NCI-H524 treated with DMSO at 0.1 percent for 48 hours (cell line): ENCODE measurements around the gene SHPK.

Experiments used
- DNase-seq: peaks from one replicate; lab custom pipeline; 2025; lab: John Stamatoyannopoulos, UW

SHPK gene

DNA sequence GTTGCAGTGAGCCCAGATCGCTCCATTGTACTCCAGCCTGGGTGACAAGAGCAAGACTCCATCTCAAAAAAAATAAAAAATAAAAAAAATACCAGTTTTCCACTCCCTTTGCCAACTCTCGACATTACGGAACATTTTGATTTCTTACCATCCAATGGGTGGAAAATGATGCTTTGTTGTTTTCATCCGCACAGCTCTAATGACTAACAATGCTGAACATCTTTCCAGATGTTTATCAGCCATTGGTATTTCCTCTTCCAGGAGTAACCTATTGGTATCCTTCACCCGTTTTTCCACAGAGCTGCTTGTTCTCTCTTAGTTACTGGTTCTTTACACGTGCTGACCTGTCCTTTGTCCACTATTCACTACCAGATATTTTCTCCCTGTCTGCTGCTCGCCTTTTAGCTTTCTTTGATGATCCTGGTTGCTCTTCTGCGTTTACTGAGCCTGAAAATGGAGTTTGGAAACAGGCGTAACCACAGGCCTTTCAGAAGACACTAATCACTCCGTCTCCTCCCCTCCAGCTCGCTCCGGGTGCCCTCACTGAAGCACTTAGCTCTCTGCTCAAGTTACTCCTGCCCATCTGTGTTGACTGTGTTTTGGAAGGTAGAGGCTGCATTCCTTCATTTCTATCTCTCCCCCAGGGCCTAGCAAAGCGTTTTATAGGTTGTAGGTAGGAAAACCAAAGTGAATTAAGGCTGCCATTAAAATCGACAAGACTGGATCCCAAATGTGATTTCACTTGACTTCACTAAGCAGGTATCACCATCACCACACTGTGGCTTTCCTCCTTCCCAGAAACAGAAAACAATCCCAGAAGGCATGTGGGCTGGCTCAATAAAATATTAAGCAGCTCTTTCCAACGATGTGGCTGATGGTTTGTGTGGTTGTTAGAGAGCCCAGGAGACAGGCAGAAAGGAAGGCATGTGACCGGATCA is 8.9 kb downstream of the SHPK start:
- no peak for DNase-seq

DNA sequence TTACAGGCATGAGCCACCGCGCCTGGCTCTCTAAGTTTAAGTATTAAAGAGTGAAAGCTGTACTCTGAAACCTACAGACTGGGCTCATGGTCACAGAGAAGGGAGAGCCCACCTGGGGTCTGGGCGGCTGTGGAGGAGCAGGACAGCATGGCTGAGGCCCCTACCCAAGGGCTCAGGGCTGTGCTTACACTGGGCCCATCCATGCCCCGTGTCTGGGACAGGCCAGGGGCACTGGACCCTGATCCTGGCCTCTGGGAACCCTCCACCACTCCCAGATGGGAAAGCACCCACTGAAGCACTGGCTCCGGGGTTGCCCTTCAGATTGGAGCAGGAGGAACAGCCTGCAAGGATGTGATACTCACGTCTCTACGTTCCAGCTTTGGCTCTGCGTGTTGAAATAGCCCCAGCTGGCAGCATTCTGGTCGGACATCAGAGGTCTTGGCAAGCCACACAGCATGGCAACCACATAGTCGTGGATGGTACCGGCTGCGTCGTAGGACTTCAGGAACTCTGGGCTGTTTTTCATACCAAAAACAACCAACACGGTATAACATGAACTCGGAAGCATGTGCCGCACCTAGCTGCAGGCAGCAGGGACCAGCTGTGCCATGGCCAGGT is 13.0 kb downstream of the SHPK start:
- DNase-seq = no peak

DNA sequence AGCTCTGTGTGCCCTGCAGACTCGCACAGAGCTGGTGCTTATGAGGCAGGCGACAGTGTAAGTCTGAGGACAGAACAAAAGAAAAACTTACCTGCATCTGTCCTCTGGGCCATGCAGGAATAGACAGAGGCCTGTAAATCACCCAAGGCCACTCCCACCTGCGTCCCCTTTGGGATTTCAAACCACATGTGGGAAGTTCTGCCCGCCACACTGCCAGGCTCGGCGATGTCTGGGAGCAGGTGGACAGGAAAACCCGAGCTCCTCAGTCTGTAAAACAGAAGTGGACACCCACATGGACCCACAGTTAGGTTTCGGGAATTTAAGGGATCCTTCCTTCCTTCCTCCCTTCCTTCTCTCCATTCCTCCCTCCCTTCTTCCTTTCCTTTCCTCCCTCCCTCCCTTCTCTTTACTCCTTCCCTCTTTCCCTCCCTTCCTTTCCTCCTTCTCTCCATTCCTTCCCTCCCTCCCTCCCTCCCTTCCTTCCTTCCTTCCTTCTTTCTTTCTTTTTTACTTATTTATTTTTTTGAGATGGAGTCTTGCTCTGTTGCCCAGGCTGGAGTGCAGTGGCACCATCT is 14.8 kb downstream of the SHPK start:
- DNase-seq = no peak

DNA sequence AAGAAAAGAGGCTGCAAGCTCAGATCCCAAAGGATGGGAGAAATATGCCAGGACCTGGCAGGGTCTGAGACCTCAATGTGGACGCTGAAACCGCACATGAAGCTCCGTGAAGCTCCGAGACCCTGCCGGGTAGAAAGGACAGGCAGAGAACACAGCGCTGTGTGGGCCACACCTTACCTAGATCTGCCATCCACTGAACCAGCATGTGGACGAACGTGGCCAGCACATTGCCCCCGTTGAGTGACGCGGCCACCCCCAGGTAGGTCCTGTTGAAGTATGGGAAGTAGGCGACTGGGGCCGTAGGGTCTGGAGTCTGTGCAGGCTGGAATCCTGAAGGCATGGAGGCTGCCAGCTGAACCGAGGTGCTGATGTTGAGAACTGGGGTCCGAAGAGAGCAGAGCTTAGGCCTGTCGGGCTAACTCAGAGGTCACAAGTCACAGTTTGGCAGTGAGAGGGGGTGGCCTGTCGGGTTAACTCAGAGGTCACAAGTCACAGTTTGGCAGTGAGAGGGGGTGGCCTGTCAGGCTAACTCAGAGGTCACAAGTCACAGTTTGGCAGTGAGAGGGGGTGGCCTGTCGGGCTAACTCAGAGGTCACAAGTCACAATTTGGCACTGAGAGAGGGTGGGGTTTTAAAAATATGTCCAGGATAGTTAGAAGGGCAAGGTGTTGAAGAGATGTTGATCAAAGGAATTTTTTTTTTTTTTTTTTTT is 20.7 kb downstream of the SHPK start:
- no peak for DNase-seq

DNA sequence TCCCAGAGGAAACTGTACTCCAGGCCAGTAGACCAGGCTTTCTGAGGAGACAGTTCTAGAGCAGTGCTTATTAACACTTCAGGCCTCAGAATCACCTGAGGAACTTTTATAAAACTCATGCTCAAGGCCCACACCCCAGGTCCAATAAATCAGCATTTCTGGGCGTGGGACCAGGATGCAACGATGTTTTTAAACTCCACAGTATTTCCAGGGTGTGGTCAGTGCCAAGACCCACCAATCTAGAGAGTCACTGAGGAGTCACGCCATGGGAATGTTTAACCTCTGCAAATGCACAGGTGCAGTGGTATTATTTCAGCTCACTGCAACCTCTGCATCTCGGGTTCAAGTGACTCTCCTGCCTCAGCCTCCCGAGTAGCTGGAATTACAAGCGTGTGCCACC is 22.9 kb downstream of the SHPK start:
- DNase-seq = no peak

DNA sequence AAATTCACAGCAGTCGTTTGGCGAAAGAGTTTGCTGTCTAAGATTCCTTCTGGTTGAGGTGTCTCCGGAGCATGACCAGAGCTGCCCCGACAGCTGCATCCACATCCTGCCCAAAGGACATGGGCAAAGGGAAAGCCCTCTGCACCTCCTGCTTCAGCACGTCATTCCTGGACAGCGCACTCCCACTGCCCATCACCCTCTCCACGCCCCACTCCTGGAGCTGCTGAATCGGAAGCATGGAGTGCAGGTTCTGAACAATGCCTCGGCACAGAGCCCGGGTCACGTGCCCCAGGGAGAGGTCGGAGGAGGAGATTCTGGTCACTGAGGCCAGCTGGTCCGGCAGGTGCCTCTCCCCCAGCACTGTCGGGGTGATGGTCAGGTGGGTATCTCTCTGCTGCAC is 25.5 kb downstream of the SHPK start:
- DNase-seq = no peak

DNA sequence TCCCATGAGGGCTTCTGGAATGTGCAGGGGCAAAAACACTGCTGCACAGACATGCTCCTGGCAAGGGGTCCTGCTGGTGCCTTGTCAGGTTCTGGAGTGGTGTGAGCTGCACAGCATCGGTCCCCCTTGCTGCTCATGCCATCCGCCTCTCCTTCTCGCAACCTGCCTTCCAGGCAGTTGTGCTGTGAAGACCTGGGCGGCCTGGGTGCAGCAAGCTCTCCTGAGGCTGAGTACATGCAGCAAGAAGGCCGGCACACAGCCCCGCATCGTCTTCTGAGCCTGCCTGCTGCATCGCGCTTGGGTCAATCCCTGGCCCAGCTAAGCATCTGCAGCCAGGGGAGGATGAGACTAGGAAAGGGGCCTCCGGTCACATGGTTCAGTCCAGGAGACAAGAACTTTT is 26.4 kb downstream of the SHPK start:
- no peak for DNase-seq

DNA sequence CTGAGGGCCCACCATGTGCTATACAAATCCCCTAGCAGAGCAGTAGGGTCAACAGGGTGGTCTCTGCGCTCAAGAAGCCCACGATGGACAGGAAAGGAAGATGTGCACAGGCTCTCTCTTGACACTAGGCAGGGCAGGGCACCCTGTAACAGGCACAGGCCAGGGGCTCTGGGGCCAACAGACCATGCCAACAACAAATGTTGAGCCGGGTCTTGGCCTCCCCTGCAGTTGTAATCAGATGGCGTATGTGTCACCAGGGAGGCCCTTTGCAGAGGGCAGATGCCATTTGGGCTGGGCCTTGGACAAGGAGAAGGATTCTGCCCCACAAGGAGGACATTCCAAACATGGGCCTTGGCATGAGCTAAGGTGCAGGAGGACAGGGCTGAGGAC is 32.2 kb downstream of the SHPK start:
- no peak for DNase-seq

DNA sequence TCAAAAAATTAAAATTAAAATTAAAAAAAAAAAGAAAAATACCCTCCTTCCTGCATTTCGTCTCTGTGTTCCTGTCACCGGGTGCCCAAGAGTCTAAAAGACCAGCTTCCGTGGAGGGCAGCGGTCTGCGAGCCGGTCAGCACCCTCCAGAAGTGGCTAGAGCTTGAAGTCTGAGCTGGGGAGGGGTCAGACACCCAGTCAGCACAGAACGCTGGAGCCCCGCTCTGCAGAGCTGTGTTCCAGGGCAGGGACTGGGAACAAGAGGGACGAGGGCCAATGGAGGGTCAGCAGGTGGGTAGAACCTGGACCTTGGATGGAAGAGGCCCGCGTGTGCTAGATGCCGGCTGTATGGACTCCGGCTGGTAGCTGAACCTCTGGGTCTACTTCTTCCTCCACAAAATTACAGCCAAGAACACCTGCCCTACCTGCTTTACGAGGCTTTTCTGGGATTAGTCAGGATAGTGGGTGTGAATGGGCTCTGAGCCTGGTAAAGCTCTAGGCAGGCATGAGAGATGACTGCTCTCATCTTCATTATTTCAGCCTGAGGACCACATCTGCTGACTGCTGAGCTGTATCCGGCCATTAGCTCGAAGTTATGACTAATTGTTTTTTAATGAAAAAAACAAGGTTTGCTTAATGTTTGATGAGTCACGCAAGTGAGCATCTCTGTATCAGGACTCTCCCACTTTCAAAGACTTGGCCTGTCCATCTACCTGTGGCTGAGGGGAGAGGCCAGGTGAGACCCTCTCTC is 32.8 kb downstream of the SHPK start:
- DNase-seq = no peak

DNA sequence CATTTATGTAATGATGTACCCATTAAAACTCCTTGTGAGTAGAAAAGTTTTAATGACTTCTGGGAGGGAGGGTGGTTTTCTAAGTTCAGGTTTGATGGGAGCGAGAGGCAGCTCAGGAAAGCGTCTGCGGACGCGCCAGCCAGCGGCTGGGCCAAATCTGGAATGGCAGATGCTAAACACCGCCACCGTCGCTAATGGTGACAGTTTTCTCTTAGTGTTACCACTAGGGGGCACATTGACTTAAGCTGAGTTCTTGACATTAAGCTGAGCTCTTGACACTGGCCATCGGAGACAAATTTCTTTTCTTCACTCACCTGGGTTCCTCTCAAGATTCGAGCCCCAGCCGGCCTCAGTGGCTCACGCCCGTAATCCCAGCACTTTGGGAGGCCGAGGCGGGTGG is 33.6 kb downstream of the SHPK start:
- no peak for DNase-seq

DNA sequence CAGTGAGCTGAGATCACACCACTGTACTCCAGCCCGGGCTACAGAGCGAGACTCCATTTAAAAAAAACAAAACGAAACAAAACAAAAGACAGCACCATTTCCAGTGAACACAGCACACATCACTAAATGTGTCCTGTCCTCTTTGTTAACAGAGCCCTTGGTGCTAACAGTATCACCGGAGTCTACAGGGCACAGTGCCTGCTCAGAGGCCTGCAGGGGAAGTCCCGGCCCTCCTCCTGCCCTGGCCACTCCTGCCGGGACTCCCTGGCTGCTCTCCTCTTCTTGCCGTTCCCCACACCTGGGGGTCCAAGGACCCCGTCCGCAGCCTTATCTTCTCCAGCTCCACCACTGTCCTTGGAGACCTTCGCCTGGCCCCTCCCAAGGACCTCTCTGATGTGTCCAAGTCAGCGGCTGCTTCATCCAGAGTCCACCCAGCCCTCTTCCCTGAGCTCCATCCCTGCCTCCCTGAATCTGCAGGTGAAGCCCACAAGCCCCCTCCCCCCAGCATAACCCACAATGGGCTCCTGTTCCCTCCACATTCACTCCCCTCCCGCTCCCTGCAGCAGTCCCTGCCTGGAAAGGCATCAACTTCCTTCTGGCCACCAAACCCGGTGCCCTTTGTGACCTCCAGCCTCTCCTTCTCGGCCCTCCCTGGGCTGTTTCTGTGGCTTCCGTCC is 35.4 kb downstream of the SHPK start:
- no peak for DNase-seq

DNA sequence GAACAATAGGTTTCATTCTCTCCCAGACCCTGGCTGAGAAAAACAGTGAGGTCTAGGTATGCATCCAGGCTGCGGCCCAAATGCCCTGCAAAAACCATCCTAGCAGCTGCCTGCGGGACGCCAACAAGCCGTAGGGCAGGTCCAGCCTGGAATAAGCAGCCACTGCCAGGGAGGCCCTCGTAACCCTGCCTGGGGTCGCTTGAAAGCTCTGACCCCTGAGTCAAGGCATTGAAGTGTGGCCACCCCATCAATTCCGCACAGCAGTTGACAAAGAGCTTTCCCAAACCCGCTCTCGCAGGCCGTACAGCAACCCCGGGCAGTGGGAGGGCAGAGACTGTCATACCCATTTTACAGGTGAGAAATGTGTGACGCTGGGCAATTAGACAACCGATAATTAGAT is 38.0 kb downstream of the SHPK start:
- DNase-seq = no peak

DNA sequence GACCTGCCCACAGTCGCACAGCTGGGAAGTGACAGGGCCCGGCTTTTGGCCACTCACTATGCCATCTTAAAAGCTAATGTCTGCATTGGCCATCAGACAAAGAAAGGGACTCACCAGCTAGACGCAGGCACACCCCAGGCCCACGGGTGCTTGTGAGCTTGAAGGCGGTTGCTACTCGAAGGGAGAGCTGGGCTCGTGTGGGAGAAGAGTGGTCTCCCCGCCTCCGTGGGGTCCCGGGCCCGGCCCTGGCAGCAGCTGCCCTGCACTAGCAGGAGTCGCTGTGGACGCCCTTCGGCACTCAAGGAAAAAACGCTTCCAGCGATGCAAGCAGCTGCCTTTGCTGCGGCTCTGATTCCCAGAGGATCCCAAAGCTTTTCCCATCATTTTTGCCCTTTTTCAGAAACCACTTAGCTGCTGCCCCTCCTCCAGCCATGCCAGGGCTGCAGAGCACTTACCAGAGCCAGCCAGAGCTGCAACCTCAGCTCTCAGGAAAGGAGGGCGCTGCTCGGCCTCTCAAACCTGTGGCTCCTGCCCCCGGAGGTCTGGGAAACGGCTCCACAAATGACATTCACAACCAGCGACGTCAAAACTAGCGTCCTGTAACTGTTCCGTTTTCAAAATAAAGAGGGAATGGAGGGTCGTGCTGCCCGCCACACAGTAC is 39.1 kb downstream of the SHPK start:
- DNase-seq = no peak

DNA sequence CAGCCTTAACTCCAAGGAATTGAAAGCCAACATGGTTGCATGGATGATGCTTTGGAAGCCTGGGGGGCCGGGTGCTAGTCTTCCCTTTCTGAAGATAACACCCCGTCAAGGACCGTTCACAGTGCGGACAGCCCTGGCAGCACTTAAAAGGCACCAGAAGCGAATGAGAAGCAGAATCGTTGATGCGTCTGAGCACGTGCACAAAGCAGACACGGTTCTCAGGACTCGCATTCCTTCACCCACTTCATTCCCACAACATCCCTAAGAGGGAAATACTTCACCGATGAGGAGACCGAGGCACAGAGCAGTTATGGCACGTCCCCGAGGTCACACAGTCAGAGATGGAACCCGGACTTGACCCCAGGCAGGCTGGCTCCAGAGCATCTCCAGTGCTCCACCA is 41.1 kb downstream of the SHPK start:
- no peak for DNase-seq

DNA sequence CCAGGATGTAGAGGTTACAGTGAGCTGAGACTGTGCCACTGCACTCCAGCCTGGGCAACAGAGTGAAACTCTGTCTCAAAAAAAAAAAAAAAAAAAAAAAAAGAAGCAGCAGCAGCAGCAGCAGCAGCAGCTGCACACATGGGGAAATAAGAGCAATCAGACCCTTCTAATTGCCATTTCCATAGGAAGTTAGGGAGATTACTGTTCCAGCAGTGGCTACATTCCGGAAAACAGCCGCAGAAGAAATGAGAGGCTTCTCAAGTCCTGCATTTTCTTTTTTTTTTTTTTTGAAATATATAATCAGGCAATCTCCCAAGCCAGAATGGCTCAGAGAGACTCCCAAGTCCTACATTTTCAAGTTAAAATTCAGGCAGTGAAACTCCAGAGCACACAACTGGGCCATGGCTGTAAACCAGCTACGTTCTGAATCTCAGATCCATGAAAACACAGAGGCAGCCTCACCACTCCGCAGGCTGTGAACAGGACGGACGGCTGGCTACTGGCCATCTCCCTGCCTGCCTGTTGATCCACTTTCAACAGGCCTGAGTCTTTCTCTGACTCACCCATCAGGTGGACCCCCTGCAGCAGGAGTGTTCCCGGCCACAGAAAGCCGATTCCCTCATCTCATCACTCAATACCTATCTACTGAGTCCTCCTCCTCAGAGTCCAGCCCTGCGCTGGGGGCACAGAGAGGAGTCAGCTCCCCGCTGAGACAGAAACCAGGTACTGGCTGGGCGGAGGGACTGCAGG is 41.8 kb downstream of the SHPK start:
- DNase-seq = no peak

DNA sequence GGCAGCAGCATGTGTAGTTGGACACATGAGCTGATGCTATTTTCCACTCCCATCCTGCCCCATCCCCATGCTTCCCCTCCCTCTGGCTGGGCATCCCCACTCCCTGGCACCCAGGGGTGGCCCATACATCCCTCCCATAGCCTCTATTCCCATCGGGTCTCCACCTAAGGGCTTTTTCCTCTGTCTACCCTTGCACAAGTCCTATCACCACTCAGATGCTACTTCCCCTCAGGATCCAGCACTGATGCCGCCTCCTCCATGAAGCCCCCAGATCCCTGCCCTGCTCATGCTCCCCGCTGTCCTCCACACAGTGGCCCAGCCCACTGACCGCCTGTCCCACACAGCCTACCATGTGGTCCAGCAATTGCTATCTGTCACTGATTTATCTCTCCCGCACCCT is 42.7 kb downstream of the SHPK start:
- DNase-seq = no peak

DNA sequence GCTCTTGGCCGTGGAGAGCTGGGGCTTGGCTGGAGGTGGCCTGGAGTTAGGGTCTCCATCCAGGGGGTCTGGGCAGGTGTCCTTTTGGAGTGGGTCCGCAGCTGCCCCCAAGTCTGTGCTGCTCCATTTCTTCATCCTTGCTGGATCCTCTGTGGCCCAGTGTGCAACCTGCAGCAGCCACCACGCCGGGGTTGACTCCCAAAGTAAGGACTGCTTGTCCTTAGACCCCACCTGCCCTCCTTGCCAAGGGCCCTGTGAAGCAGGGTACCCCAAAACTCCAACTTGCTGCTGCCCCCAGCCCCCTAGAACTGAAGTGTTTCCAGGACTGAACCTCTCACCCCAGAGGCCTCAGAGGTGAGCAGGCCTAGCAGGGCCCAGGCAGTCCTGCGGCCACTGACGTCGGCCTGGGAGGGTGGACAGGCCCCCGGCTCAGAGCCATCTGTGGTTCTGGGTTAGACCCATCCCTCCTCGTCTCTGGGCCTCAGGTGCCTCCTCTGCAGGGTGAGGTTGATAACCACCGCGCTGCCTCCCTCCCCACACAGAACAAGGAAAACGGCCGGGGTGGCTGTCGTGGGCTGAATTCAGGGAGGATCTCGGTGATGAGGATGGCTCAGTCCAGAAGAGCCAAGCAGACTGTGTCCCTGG is 43.7 kb downstream of the SHPK start:
- DNase-seq = no peak

DNA sequence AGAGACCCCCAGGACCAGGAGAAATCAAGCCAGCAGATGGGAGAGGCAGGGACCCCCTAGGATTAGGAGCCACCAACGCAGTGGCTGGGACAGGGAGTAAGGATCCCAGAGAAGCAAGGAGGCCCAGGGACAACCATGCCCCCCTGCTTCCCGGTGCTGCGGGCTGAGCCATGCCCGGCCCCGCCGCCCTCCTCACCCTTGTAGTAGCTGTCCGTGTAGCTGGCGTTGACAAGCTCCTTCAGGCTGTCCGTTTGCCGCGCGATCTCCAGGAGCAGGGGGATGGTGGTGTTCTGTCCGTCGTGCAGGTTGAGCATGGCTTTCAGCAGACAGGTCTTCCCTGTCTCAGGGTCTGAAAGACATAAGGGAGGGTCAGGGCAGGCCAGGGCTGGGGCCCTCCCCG is 45.3 kb downstream of the SHPK start:
- no peak for DNase-seq

DNA sequence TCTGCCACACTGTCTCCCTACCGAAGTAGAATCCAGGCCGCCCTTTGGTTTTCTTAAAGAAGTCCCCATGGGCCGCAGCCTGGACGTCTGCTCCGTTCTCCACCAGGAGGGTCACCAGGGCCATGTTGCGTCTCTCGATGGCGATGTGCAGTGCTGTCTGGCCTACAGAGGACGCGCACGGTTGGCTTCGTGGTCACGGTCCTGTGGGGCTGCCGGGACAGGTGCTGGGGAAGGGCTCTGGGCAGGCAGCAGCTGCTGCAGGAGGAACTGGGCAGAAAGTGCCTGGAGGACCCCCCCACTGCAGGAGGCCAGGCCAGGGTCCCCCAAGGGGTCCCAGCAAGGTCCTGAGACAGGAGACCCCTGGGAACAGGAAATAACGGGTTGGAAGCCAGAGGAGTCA is 45.8 kb downstream of the SHPK start:
- DNase-seq = no peak

DNA sequence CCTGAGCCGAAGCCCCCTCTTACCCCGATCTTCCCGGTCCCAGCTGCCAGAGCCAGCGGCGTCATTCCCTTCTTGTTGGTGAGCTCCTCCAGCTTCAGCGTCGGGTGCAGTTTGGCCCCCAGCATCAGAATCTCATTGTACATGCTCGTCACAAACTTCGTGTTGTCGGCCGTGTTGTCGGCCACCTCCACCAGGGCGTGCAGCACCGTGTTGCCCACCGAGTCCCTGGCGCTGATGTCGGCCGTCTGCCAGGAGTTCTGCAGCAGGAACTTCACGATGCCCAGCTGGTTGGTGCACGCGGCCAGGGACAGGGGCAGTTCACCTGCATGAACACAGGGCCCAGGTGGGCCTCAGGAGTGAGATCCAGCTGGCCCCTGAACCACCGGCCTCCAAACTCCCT is 46.3 kb downstream of the SHPK start:
- no peak for DNase-seq
